Loucy (cell line): Measurements from ENCODE around the gene MGAT5.

Experiments used
- EZH2phosphoT487 ChIP-seq: fragments of 200-600 bp; IDR thresholded peaks from 2 replicates; pipeline ENCODE4 v1.6.1; 2018; ENCODE audit warnings: antibody characterized with exemption, mild to moderate bottlenecking, moderate library complexity, borderline replicate concordance
- TF ChIP-seq, protein P1 (sequence below): fragments of 200-600 bp; sonication (generic); conservative IDR thresholded peaks from 2 replicates; pipeline ENCODE4 v1.5.1; 2014; ENCODE audit warnings: mild to moderate bottlenecking, antibody characterized with exemption, low read length

- TF ChIP-seq, protein P1, sequence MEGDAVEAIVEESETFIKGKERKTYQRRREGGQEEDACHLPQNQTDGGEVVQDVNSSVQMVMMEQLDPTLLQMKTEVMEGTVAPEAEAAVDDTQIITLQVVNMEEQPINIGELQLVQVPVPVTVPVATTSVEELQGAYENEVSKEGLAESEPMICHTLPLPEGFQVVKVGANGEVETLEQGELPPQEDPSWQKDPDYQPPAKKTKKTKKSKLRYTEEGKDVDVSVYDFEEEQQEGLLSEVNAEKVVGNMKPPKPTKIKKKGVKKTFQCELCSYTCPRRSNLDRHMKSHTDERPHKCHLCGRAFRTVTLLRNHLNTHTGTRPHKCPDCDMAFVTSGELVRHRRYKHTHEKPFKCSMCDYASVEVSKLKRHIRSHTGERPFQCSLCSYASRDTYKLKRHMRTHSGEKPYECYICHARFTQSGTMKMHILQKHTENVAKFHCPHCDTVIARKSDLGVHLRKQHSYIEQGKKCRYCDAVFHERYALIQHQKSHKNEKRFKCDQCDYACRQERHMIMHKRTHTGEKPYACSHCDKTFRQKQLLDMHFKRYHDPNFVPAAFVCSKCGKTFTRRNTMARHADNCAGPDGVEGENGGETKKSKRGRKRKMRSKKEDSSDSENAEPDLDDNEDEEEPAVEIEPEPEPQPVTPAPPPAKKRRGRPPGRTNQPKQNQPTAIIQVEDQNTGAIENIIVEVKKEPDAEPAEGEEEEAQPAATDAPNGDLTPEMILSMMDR = no peak
- no peak for TF ChIP-seq EZH2phosphoT487
These were observed 3.6 kb downstream of the MGAT5 start for GRCh38 chr2:134257509-134257908.
